HG02973 (cell line): Measurements from ENCODE around the gene NTN1.
"Not testable (repeated sequence)": the region's sequence is repeated elsewhere in the genome, so short reads cannot be mapped to it uniquely, and the experiment has no call there.

Source experiments
- ATAC-seq: cut with Tn5 transposase; IDR thresholded peaks from one replicate; pipeline ENCODE4 v1.9.1; 2021; ENCODE audit warnings: moderate library complexity; ENCODE audit not compliant: unreplicated experiment

Gene NTN1

GRCh38 chr17:9080296-9080914, 59.1 kb downstream of the NTN1 start:
- ATAC-seq: no peak

- no peak for ATAC-seq
These were observed 59.7 kb downstream of the NTN1 start for GRCh38 chr17:9080983-9081382.

GRCh38 chr17:9086577-9086976, 65.3 kb downstream of the NTN1 start:
- ATAC-seq: no peak

- ATAC-seq: no peak
These were observed 66.6 kb downstream of the NTN1 start for GRCh38 chr17:9087921-9088320.

GRCh38 chr17:9090641-9091096, 69.4 kb downstream of the NTN1 start:
- no peak for ATAC-seq

- ATAC-seq: no peak
These were observed 72.9 kb downstream of the NTN1 start for GRCh38 chr17:9094193-9094592.

GRCh38 chr17:9095390-9095789, 74.1 kb downstream of the NTN1 start:
- ATAC-seq: no peak

GRCh38 chr17:9098242-9098825, 77.0 kb downstream of the NTN1 start:
- no peak for ATAC-seq

- no peak for ATAC-seq
These were observed 80.0 kb downstream of the NTN1 start for GRCh38 chr17:9101356-9101755.

GRCh38 chr17:9103193-9103592, 81.9 kb downstream of the NTN1 start:
- ATAC-seq: not testable (repeated sequence)

- no peak for ATAC-seq
These were observed 83.2 kb downstream of the NTN1 start for GRCh38 chr17:9104370-9105041.

GRCh38 chr17:9105068-9105868, 84.0 kb downstream of the NTN1 start:
- no peak for ATAC-seq

- ATAC-seq: not testable (repeated sequence)
These were observed 85.0 kb downstream of the NTN1 start for GRCh38 chr17:9106278-9106677.

GRCh38 chr17:9107527-9107926, 86.2 kb downstream of the NTN1 start:
- no peak for ATAC-seq

GRCh38 chr17:9108146-9108545, 86.8 kb downstream of the NTN1 start:
- ATAC-seq: no peak

- ATAC-seq: no peak
These were observed 88.6 kb downstream of the NTN1 start for GRCh38 chr17:9109933-9110332.

- no peak for ATAC-seq
These were observed 89.2 kb downstream of the NTN1 start for GRCh38 chr17:9110501-9110900.

GRCh38 chr17:9115214-9116191, 94.2 kb downstream of the NTN1 start:
- no peak for ATAC-seq

GRCh38 chr17:9116311-9116835, 95.1 kb downstream of the NTN1 start:
- no peak for ATAC-seq
